AG08396 (cell line): Measurements from ENCODE around the gene TMPRSS13.
"Not testable (repeated sequence)": the region's sequence is repeated elsewhere in the genome, so short reads cannot be mapped to it uniquely, and the experiment has no call there.

ENCODE experiments used
- DNase-seq: peaks from one replicate; pipeline ENCODE4 v3.0.0; 2012; ENCODE audit warnings: low spot score, mixed read lengths

TMPRSS13 gene

GRCh38 chr11:117872420-117872961 is 56.7 kb downstream of the TMPRSS13 start:
- DNase-seq: no peak

DNA sequence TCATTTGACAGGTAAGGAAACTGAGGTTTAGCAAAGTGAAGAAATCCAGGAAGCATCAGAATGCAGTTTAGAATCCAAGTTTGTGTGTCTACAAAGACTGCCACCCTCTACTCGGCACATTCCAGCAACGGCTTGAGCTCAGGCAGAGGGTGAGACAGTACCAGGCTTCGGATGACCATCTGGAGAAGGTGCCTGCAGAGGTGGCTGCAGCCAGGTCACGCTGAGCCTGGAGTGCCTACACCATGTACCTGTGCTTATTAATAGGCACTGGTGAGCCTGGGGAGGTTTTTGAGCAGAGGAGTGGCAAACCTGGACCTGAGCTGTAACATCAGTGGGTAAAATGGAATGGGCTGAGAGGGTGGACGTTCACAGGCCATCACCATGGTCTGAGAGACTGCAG is 57.4 kb downstream of the TMPRSS13 start:
- no peak for DNase-seq

- no peak for DNase-seq
These were observed 58.0 kb downstream of the TMPRSS13 start for GRCh38 chr11:117871160-117871559.

GRCh38 chr11:117870103-117870952 is 58.9 kb downstream of the TMPRSS13 start:
- DNase-seq: no peak

DNA sequence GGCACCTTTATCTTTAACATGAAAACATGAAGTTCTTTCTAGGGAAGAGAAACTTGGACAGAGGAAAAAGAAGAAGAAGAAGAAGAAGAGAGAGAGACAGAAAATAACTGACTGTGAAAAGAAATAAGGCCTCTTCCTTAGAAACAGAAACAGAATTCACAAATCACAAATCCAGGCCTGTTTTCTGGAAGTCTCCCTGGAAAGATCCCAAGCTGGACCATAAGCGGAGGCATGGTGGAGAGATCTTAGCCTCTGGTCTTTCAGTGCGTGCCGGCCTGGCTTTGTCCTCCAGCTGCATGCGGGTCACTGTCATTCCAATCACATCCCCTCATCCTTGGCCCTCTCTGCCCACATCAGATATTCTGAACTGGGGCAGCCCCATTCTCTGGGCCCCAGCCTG is 59.6 kb downstream of the TMPRSS13 start:
- DNase-seq: no peak

DNA sequence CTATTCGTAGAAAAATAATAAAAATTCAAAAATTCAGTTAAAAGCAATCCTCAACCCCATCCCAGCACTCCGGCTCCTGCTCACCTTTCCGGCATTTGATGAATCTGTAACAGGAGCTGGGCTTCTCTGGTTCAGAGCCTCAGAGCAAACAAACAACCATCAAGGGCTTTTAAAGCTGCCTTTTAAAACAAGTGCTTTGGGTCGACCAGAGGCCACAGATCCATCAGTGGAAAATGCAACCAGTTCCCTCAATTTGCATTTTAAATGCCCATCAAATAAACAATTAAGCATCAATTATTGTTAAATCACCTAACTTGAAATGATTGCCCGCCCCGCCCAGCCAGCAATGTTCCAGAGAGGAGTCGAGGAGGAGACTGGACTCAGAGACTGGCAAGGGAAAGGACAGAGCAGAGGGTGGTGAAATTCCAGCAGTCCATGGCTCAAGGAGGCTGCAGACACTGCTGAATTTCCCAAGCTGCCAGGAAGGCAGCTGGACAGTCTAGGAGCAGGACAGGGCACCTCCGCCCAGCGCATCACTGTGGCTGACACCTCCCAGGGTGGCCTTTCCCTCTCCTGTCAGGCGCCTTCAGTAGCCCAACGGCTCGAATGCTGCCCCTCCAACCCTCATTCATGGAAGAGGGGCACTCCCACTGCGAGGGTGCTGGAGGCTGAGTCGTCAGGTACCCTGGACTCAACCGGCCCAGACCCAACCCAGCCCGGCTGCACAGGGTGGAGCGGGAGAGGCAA is 60.2 kb downstream of the TMPRSS13 start:
- no peak for DNase-seq

DNA sequence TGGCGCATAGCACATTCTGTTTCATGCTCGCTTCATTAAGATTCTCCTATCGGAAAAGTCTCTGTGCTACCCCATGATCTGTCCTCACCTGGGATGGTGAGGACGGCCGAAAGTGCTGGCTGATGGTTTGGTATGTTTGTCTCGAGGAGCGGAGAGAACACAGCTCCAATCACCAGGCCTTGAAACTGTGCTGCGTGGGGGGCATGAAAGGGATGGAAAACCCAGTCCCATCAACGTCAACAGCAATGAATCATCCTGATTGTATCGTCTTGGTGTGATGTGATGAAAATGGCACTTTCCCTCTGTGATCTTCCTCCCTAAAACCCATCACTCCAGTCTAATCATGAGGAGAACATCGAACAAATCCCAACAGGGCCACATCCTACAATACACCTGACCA is 61.1 kb downstream of the TMPRSS13 start:
- no peak for DNase-seq

- no peak for DNase-seq
These were observed 62.7 kb downstream of the TMPRSS13 start for GRCh38 chr11:117866526-117866925.

- DNase-seq: not testable (repeated sequence)
These were observed 63.7 kb downstream of the TMPRSS13 start for GRCh38 chr11:117865546-117865945.

- no peak for DNase-seq
These were observed 65.8 kb downstream of the TMPRSS13 start for GRCh38 chr11:117863383-117863782.

DNA sequence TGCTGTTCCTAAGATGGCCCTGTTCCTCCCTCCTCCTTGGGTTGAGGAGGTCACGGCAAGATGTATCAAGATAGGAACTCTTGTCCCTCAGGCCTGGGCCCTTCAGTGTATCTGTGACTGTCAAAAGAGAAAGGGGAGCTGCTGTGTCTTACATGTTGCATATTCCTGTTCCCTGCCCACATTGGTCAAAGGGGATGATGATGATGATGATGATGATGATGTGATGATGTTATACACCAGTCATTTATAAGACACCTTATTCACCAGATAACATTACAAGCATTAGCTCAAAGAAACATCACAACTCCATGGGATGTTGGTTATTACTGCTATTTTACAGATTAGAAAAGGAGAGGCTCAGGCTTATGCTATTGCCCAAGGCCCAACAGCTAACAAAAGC is 66.4 kb downstream of the TMPRSS13 start:
- DNase-seq: no peak

- DNase-seq: no peak
These were observed 67.0 kb downstream of the TMPRSS13 start for GRCh38 chr11:117862019-117862725.

- DNase-seq: no peak
These were observed 67.8 kb downstream of the TMPRSS13 start for GRCh38 chr11:117861151-117862018.

- no peak for DNase-seq
These were observed 69.1 kb downstream of the TMPRSS13 start for GRCh38 chr11:117860139-117860538.

GRCh38 chr11:117859488-117860112 is 69.6 kb downstream of the TMPRSS13 start:
- no peak for DNase-seq

DNA sequence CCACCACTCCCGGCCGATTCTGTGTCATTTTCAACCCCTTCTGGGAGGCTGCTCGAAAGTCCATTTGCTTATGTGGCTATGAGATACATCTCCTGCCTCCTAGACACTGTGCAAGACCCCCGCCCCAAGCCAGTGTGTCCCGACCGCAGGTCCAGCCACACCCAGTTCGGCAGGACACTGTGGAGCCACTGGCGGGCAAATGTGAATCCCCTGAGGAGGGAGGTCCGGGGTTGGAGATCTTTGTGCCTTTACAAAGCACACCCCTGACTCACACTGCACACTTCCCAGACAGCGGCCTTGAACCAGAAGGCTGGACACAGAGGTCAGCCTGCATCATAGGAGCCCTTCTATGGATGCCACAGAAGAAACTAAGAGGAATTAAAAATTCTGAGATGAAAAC is 70.1 kb downstream of the TMPRSS13 start:
- DNase-seq: no peak

DNA sequence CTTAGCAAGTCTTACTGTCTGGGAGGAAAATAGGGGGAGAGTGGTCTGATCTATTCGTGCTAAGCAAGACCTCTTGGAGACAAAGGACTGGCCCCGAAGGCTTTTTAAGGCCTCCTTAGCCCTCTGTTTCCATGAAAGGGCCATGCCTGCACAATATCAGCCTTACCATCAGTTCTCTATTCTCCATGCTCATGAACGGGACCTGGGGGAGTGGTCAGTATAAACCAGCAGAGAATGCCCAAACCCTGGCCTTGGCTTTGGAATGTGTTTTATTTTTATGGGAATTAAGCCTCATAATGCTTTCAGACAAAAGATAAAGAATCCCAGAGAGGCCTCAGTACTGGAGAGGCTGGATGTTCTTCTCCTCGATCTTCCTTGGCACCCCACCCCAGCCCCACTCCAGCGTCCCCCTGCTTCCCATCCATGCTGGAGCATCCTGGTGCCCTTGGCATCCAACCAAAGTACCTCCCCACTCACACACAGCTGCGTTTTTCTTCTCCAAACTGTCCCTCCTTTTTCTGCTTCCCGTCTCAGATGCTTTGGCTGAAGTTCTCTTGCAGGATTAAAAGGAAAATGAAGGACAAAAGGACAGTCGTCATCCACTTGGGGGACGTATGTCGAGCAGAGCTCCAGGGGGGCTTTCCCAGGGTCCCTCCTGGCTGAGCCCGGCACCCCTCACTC is 71.3 kb downstream of the TMPRSS13 start:
- DNase-seq: no peak

DNA sequence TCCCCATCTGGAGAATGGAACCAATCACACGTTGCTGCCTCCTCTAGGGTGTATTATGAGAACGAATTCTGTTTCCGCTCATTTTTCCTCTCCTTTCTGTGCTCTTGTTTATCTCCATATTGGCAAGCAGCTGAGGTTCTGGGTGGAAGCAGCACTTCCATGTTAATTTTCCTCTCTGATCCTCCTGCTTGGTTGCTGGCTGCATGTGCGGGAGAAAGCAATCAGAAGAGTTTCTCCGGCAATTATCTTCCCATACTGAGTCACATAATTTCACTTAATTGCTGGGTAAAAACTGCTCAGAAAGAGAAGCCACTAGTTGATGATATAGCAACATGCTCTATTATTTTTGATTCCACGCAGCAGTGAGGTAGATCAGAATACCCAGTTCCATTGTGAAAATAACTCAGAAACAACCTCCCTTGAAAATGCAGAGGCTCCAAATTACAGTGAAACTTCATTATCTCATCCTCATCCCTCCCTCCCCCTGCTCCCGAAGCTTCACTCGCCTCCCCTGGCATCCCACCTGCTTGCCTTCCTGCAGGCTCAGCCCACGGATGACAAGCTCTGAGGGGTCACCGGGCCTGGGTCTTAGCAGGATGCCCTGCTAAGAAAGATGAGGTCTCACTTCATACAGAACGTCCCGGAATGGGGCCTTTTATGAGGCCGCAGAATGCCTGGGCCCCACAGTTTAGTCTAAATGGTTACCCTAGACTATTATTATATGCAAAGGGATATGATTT is 73.1 kb downstream of the TMPRSS13 start:
- DNase-seq: no peak

- DNase-seq: no peak
These were observed 73.9 kb downstream of the TMPRSS13 start for GRCh38 chr11:117855186-117855845.
